Omental fat pad (tissue), 4 donors: Measurements from ENCODE around the gene FOXN4. TPM values are rescaled to one million over a fixed set of nuclear protein-coding genes. Genes with fewer than 3 reads are reported as not detected.

ENCODE experiments used
- ATAC-seq: fragments of 150-250 bp; one replicate; pipeline ENCODE4 v1.9.1; 2016; ENCODE audit warnings: mild to moderate bottlenecking, moderate library complexity; ENCODE audit not compliant: low FRiP score
- DNase-seq: peaks from one replicate; pipeline ENCODE4 v3.0.0-alpha.2; 2019; ENCODE audit warnings: low spot score
- CTCF ChIP-seq, 3 donors: fragments of 450-650 bp; IDR thresholded peaks; one replicate each; pipeline ENCODE4 v1.5.1; 2016 to 2017; ENCODE audit warnings: antibody characterized with exemption in 3 of 3, mild to moderate bottlenecking in 3 of 3, moderate library complexity in 2 of 3
- total RNA-seq, 4 donors: library from RNA; depleted of rRNA; stranded (reverse); fragments of >200 nt; gene quantifications; one replicate each; pipeline ENCODE4 v1.1.0, GENCODE V29; 2016

FOXN4 gene
- total RNA-seq, 4 donors from 2014 or later, result not detected

GRCh38 chr12:109346920-109347319, 37.8 kb upstream of the FOXN4 start:
- DNase-seq (no peak), ATAC-seq (no peak)
- no peak for TF ChIP-seq CTCF (IDR thresholded peaks at IDR 0.05)

GRCh38 chr12:109345428-109345827, 36.3 kb upstream of the FOXN4 start:
- ATAC-seq (no peak), DNase-seq (no peak)
- no peak for TF ChIP-seq CTCF (IDR thresholded peaks at IDR 0.05)

- TF ChIP-seq CTCF (IDR thresholded peaks at IDR 0.05), result no peak
- no peak for ATAC-seq
- DNase-seq, result no peak
Observed at GRCh38 chr12:109343677-109344076, 34.6 kb upstream of the FOXN4 start.

DNA sequence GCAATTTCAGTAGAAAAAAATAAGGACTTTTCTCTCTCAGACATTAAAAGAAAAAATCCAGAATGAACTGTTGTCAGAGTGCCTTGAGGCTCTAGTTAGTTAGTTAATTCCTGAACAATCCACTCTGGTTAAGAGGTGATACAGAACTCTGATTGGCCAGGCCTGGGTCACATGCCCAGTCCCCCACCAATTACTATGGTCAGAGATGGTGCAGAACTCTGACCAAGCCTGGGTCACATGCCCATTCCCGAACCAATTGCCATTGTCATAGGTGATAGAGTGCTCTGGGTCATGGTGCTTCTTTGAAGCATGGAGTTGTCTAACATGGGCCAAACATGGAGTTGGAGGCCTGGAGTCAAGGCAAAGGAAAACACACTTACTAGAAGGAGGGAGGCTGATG, 27.5 kb upstream of the FOXN4 start:
- TF ChIP-seq CTCF (IDR thresholded peaks at IDR 0.05), result no peak
- ATAC-seq (no peak), DNase-seq (no peak)

DNA sequence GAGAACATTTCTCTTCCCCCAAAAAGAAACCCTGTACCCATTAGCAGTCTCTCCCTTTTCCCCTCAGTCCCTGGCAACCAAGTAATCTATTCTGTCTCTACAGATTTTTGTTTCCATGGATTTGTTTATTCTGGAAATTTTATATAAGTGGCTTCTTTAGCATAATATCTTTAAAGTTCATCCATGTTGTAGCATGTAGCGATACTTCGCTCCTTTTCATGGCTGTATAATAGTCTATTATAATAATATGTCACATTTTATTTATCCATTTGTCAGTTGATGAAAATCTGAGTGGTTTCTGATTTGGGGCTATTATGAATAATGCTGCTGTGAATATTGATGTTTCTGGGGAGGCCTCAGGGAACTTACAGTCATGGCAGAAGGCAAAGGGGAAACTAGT, 25.8 kb upstream of the FOXN4 start:
- ATAC-seq, result no peak
- TF ChIP-seq CTCF (IDR thresholded peaks at IDR 0.05), result no peak
- no peak for DNase-seq

GRCh38 chr12:109331301-109331952, 22.3 kb upstream of the FOXN4 start:
- TF ChIP-seq CTCF (IDR thresholded peaks at IDR 0.05), result no peak
- ATAC-seq, result no peak
- DNase-seq, result no peak
